Measurements from ENCODE around the gene HLA-DQB1.
A peak's percentile ranks its signal among the peaks of the same experiment; 100 is the strongest.

Gene HLA-DQB1

GRCh38 chr6:32609731-32610640, 56.5 kb downstream of the HLA-DQB1 start:
- Histone ChIP-seq H3K4me1 (ENCODE audit: insufficient read depth, low read length) (peaks cover 11% of the 10 kb centered on the region), H3K27ac (ENCODE audit: low read depth, low read length) (peak overlapping the region; percentile 70), H3K9ac (ENCODE audit: low read depth, low read length) (peak overlapping the region; percentile 49), H3K4me3 (ENCODE audit: low read length) (peak overlapping the region; percentile 26; the same call in 1 of the 2 replicates), H3K9me3 (ENCODE audit: insufficient read depth, low read depth, low read length) (0 out of 2 replicates have a peak, but pooled peaks cover 5% of the 10 kb centered on the region), H3K36me3 (ENCODE audit: insufficient read depth, low read length) (no peaks in the 10 kb centered on the region), H3K27me3 (ENCODE audit: insufficient read depth, low read length) (no peaks in the 10 kb centered on the region)
- 32% methylated on average over 7 of the region's 8 CpGs for WGBS

All from HUES64 (cell line).